LNCaP clone FGC (cell line): ENCODE results near the gene AP3B1.

ENCODE experiments used
- DNase-seq: peaks from one replicate; pipeline ENCODE4 v3.0.0-alpha.2; 2011; ENCODE audit warnings: low read depth
- H3K4me3 ChIP-seq: 2 replicates; pipeline ENCODE4 v1.5.1; 2011; ENCODE audit warnings: mild to moderate bottlenecking, low read depth, low read length, control low read depth
- TF ChIP-seq, protein P1 (sequence below): IDR thresholded peaks from 2 replicates; pipeline ENCODE4 v1.5.1; 2012; ENCODE audit warnings: mild to moderate bottlenecking; ENCODE audit not compliant: control insufficient read depth, insufficient read depth; ENCODE audit errors: extremely low read depth

The AP3B1 gene

DNA sequence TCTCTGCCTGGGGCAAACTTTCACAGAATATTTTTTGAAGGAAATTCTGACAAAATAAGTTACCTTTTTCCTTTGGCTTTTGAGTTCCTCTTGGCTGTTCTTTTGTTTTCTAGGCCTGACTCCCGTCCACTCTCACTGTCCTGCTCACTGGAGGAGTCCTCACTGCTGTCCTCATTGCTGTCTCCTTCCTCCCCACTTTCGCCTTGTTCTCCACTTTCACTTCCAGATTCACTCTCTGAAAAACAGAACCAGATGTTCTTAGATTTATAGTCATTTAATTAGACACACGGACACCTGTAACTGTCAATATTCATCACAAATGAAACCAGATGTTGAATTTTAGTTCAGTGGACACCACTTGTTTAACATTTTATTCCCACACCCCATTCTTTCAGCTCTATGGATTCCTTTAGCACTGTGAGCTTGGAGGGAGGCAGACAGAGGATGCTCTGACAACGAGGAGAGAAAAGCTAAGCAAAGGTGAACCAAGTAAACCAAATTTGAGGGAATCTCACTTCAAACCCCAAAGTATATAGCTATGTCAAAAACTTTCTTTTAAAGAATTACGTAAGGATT is 180.7 kb downstream of the AP3B1 start:
- no peak overlapping the region for H3K4me3 ChIP-seq
- TF ChIP-seq, protein P1, sequence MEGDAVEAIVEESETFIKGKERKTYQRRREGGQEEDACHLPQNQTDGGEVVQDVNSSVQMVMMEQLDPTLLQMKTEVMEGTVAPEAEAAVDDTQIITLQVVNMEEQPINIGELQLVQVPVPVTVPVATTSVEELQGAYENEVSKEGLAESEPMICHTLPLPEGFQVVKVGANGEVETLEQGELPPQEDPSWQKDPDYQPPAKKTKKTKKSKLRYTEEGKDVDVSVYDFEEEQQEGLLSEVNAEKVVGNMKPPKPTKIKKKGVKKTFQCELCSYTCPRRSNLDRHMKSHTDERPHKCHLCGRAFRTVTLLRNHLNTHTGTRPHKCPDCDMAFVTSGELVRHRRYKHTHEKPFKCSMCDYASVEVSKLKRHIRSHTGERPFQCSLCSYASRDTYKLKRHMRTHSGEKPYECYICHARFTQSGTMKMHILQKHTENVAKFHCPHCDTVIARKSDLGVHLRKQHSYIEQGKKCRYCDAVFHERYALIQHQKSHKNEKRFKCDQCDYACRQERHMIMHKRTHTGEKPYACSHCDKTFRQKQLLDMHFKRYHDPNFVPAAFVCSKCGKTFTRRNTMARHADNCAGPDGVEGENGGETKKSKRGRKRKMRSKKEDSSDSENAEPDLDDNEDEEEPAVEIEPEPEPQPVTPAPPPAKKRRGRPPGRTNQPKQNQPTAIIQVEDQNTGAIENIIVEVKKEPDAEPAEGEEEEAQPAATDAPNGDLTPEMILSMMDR, result no peak
- DNase-seq, result no peak

DNA sequence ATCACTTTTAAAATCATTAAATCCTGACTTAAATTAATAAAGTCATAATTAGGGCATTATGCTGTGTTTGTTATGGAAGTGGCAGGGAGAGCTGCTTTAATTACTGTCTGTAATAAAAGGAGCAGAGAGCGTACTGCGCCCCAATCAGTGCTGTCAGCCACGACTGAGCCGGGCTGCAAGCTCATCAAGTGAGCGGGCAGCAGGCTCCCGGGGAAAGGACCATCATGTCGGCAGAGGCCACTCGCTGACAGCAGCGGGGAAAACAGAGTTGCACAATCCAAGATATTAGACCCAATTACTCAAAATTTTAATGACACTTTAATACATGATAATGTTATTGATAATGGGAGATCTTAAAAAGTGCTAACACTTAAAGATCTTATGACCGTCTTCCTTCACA is 181.6 kb downstream of the AP3B1 start:
- TF ChIP-seq, protein P1, result no peak
- no peak for DNase-seq
- no peak overlapping the region for H3K4me3 ChIP-seq

DNA sequence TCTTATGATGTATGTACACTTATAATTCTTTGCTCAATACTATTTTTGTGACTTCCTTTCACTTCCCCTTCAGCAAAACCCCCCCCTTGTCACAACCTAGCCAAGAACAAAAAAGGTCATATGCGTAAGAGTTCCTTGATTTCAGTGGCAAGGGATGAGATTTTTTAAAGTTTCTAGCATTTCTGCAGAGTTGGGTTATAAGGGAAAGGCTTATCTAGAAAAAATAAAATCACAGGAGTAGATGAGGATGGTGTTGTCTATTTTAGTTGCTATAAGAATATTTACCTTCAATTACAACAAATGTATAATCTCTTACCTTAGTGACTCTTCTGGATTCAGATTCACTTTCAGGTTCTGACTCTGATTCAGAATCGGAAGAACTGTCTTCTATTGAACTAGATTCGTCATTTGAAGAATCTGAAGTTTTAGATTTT is 184.6 kb downstream of the AP3B1 start:
- no peak for DNase-seq
- TF ChIP-seq, protein P1, result no peak
- H3K4me3 ChIP-seq, result no peak overlapping the region

DNA sequence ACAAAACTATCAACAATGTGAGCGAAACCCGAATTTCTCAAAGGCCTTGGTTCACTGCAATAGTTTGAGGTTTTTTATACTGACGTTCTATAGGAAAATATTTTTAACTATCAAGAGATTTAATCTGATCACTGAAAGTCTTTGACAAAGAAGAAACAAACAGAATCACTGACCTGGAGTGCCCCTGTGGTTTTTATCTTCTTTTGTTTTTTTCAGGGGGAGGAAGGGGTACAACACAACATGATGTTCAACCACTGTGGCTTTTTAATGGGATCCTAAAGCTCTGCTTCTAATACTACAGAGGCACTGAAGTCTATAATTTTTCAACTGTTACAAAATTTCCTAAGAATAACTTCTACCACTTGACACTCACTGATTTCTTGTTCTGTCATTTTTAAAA is 185.9 kb downstream of the AP3B1 start:
- H3K4me3 ChIP-seq, result no peak overlapping the region
- TF ChIP-seq, protein P1, result no peak
- DNase-seq, result no peak

DNA sequence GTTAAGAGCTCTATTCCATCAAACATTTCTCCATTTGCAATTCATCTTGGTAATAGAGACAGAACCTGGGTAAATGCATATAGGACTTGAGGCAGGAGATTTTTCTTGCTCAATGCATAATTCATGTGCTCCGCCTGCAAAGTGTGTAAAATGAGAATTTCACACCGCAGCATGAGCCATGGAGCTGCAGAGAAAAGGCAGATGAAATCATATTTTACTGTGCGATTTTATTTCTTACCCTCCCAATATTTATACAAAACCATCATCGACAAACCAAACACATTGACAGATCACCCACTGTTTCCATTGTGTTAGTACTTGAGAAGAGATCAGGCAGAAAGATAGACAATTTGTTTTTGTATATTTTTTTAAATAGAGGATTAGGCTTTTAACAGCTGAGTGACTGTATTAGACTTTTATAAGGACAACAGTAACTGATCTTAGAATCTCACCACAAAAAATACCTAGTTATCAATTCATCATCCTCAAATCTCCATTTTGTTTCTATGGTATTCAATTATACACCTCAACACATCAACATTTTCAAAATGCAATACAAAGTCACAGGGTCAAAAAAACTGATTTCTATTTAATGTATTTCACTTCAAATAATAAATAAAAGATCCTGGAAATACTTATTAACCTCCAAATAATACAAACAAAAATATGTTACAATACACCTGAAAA is 191.1 kb downstream of the AP3B1 start:
- no peak for DNase-seq
- H3K4me3 ChIP-seq, result no peak overlapping the region
- TF ChIP-seq, protein P1, result no peak

DNA sequence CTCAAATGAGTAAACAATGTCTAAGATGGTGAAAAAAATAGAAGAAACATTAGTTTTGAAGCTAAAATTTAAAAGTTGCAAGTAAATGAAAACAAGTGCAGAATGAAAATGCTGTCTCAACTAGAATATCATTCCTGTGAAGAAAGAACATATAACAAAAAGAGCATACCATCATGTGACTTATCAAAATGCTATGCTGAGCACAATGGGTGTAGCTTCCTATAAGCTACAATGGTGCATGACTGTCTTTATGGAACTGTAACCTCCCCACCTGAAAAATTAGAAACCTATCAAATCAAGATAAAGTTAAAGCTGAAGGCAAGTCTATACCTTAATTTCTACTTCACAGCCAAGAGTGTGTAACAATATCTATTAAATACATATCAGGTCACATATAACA is 192.0 kb downstream of the AP3B1 start:
- no peak overlapping the region for H3K4me3 ChIP-seq
- TF ChIP-seq, protein P1, result no peak
- no peak for DNase-seq

DNA sequence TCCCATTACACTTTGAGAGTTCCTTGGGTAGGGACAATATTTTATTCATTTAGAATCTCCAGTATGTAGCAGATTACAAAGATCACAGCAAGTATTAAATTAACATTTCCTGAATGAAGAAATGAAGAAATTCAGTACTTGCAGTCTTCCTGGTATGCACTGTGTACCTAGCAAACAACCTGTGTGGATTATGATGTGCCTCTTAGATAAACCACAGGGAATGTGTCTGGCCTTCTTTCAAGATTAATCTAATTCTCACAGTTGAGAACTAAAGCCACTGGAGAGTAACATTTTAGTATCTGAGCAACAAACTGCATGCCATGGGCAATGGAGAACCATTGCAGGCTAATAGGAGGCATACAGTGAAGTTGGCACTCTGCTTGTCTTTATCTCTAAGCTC is 199.4 kb downstream of the AP3B1 start:
- no peak overlapping the region for H3K4me3 ChIP-seq
- DNase-seq, result peak; percentile 87
- TF ChIP-seq, protein P1, result no peak
